HepG2 (cell line): ENCODE measurements around the gene STAT6. TPM values are rescaled to one million over a fixed set of nuclear protein-coding genes. Genes with fewer than 3 reads are reported as not detected.
A peak's percentile ranks its signal among the peaks of the same experiment; 100 is the strongest.

Experiments used
- ARNT2 ChIP-seq: sonication (generic); formaldehyde crosslinking; IDR thresholded peaks from 2 replicates; pipeline ENCODE4 v1.8.0; 2022; ENCODE audit warnings: mild to moderate bottlenecking, low read depth, missing genetic modification reagents, moderate library complexity
- ATM ChIP-seq: fragments of 450-650 bp; IDR thresholded peaks from 2 replicates; pipeline ENCODE4 v1.7.1; 2017; ENCODE audit warnings: mild to moderate bottlenecking, borderline replicate concordance
- EED ChIP-seq: sonication (generic); formaldehyde crosslinking; IDR thresholded peaks from 2 replicates; pipeline ENCODE4 v1.5.0; 2020; ENCODE audit warnings: mild to moderate bottlenecking, missing genetic modification reagents
- GFI1 ChIP-seq: sonication (generic); formaldehyde crosslinking; IDR thresholded peaks from 2 replicates; pipeline ENCODE4 v1.5.0; 2020; ENCODE audit warnings: missing genetic modification reagents, mild to moderate bottlenecking, borderline replicate concordance
- HMG20B ChIP-seq: conservative IDR thresholded peaks from 2 replicates; pipeline ENCODE4 v1.6.1; 2016; ENCODE audit warnings: missing genetic modification reagents, missing compliant biosample characterization
- MAFK ChIP-seq, 2 experiments: IDR thresholded peaks in 1 of 2; conservative IDR thresholded peaks in 1 of 2; 2 replicates each; pipeline ENCODE4 v1.6.1; 2011; ENCODE audit warnings: improper control_type of control experiment in 2 of 2, low read length in 2 of 2
- MXD4 ChIP-seq: IDR thresholded peaks from 2 replicates; pipeline ENCODE4 v1.6.1; 2016; ENCODE audit warnings: mild to moderate bottlenecking, missing biosample characterization, missing genetic modification reagents
- NFE2 ChIP-seq: sonication (generic); formaldehyde crosslinking; IDR thresholded peaks from 2 replicates; pipeline ENCODE4 v1.4.0; 2020; ENCODE audit warnings: missing genetic modification reagents
- NFKB2 ChIP-seq: sonication (generic); formaldehyde crosslinking; IDR thresholded peaks from 2 replicates; pipeline ENCODE4 v1.4.0; 2020; ENCODE audit warnings: missing genetic modification reagents, borderline replicate concordance
- PHF21A ChIP-seq: sonication (generic); formaldehyde crosslinking; IDR thresholded peaks from 2 replicates; pipeline ENCODE4 v1.5.0; 2020; ENCODE audit warnings: mild to moderate bottlenecking, missing genetic modification reagents
- PRDM10 ChIP-seq: sonication (generic); formaldehyde crosslinking; IDR thresholded peaks from 2 replicates; pipeline ENCODE4 v1.4.0; 2020; ENCODE audit warnings: low read depth, missing genetic modification reagents
- RELA ChIP-seq: sonication (generic); formaldehyde crosslinking; IDR thresholded peaks from 2 replicates; pipeline ENCODE4 v1.4.0; 2020; ENCODE audit warnings: missing genetic modification reagents
- SKI ChIP-seq: fragments of 450-650 bp; IDR thresholded peaks from one replicate; pipeline ENCODE4 v1.6.1; 2018; ENCODE audit warnings: mild to moderate bottlenecking; ENCODE audit not compliant: partially characterized antibody
- SNAI1 ChIP-seq: sonication (generic); formaldehyde crosslinking; IDR thresholded peaks from 2 replicates; pipeline ENCODE4 v1.5.0; 2020; ENCODE audit warnings: mild to moderate bottlenecking, missing genetic modification reagents, borderline replicate concordance
- TCF7 ChIP-seq: sonication (generic); IDR thresholded peaks from 2 replicates; pipeline ENCODE4 v1.6.1; 2016; ENCODE audit warnings: antibody characterized with exemption, low read depth
- ZNF20 ChIP-seq: sonication (generic); formaldehyde crosslinking; IDR thresholded peaks from 2 replicates; pipeline ENCODE4 v1.4.0; 2020; ENCODE audit warnings: mild to moderate bottlenecking, moderate library complexity, missing genetic modification reagents
- ZNF33A ChIP-seq: sonication (generic); formaldehyde crosslinking; IDR thresholded peaks from 2 replicates; pipeline ENCODE4 v1.5.1; 2020; ENCODE audit warnings: missing genetic modification reagents, mild to moderate bottlenecking, moderate library complexity, borderline replicate concordance
- ZNF382 ChIP-seq: sonication (generic); formaldehyde crosslinking; IDR thresholded peaks from 2 replicates; pipeline ENCODE4 v1.5.0; 2020; ENCODE audit warnings: missing genetic modification reagents, mild to moderate bottlenecking, borderline replicate concordance
- ZNF550 ChIP-seq: sonication (generic); formaldehyde crosslinking; IDR thresholded peaks from 2 replicates; pipeline ENCODE4 v1.4.0; 2020; ENCODE audit warnings: mild to moderate bottlenecking, missing genetic modification reagents, borderline replicate concordance
- ZNF776 ChIP-seq: sonication (generic); formaldehyde crosslinking; IDR thresholded peaks from 2 replicates; pipeline ENCODE4 v1.4.0; 2020; ENCODE audit warnings: mild to moderate bottlenecking, missing genetic modification reagents
- ZSCAN25 ChIP-seq: sonication (generic); formaldehyde crosslinking; IDR thresholded peaks from 2 replicates; pipeline ENCODE4 v1.8.0; 2022; ENCODE audit warnings: mild to moderate bottlenecking, missing genetic modification reagents
- ZSCAN5A ChIP-seq: sonication (generic); formaldehyde crosslinking; IDR thresholded peaks from 2 replicates; pipeline ENCODE4 v1.8.0; 2022; ENCODE audit warnings: mild to moderate bottlenecking, missing genetic modification reagents, borderline replicate concordance
- polyA plus RNA-seq, 8 experiments: library from polyadenylated mRNA; depleted of rRNA in 3 of 8; stranded (reverse) in 7 of 8; unstranded in 1 of 8; fragments of >200 nt; fragmentation: Illumina TruSeq in 4 of 8; extraction: Trizol in 4 of 8; gene quantifications; 2 replicates each; pipeline versions ENCODE4 v1.2.1 to v1.2.3, GENCODE V29; 2011 to 2016; ENCODE audit warnings: low read depth in 4 of 8, missing spikeins in 1 of 8, mixed read lengths in 1 of 8; ENCODE audit not compliant: insufficient read depth in 1 of 8
- total RNA-seq, 5 experiments: library from RNA; depleted of rRNA; stranded (reverse); fragments of >200 nt; fragmentation: Illumina TruSeq; extraction: Trizol; gene quantifications; 2 replicates each; pipeline ENCODE4 v1.2.3, GENCODE V29; 2016; ENCODE audit warnings: low read depth in 1 of 5
- TF ChIP-seq, protein P1 (sequence below): sonication (generic); formaldehyde crosslinking; IDR thresholded peaks from 2 replicates; pipeline ENCODE4 v1.8.0; 2022; ENCODE audit warnings: missing genetic modification reagents, mild to moderate bottlenecking, borderline replicate concordance

Gene STAT6
- total and polyA plus RNA-seq, 2 of the 13 experiments (the other 11 are each of a cell fraction or from before 2014, with no cell fraction given): 28.0 to 62.2 TPM

DNA sequence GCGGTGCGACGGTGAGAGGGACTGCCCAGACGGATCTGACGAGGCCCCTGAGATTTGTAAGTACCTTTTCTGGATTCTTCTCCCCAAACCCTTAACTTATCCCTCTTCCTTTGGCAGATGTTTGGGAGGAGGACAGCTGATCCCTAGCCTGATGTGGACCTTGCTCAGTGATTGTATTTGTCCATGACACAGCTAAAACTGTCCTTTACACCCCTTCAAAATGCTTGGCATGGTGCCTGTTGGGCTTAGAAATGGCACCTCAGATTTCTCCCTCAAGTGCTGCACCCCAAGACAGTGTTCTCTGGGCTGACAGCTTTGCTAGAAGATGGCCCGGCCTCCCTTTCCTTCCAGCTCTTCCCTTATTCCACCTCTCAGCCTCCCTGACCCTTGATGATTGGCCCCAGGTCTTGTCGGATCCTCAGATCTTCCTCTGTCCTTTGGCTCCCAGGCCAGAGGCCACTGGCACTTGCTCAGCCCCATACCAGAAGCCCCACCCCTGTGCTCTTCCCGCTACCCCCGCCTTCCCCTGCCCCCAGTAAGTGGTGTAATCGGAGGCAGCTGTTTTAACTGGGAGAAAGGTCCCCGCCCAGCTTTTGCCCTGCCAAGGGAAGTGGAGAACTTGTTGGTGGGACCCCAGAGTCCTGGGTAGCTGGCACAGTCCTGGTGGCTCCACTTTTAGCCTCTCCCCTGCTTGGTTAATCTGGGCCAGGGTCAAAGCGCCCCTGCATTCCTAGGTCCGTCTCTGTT, 27.5 kb upstream of the STAT6 start (continued):
- TF ChIP-seq EED (CRISPR knock-in tag) (no peak), ZNF776 (CRISPR knock-in tag) (no peak), SNAI1 (CRISPR knock-in tag) (no peak), ZSCAN5A (no peak), HMG20B (CRISPR knock-in tag) (no peak), ZNF550 (CRISPR knock-in tag) (no peak), GFI1 (CRISPR knock-in tag) (0 out of 2 replicates have a peak, but pooled peaks have one; percentile 32), ZNF33A (CRISPR knock-in tag) (no peak), NFE2 (CRISPR knock-in tag) (peak; percentile 72), RELA (CRISPR knock-in tag) (no peak), PHF21A (CRISPR knock-in tag) (no peak; the same call in 1 of the 2 replicates), MAFK (conservative IDR thresholded peaks at IDR 0.05 in 1 of 2, IDR thresholded peaks at IDR 0.05 in 1 of 2; ENCODE audit: low read length in 2 of 2) (peak; percentile 17 to 65; a peak in 3 of 4 replicates), SKI (no peak), ARNT2 (CRISPR knock-in tag) (no peak), PRDM10 (0 out of 2 replicates have a peak, but pooled peaks have one; percentile 41), ZNF382 (CRISPR knock-in tag) (no peak), TCF7 (peak; percentile 89), NFKB2 (no peak), ATM (no peak), ZSCAN25 (peak; percentile 92), ZNF20 (no peak), MXD4 (CRISPR knock-in tag) (no peak)
- TF ChIP-seq, protein P1, sequence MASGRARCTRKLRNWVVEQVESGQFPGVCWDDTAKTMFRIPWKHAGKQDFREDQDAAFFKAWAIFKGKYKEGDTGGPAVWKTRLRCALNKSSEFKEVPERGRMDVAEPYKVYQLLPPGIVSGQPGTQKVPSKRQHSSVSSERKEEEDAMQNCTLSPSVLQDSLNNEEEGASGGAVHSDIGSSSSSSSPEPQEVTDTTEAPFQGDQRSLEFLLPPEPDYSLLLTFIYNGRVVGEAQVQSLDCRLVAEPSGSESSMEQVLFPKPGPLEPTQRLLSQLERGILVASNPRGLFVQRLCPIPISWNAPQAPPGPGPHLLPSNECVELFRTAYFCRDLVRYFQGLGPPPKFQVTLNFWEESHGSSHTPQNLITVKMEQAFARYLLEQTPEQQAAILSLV (CRISPR knock-in tag): no peak
